Measurements from ENCODE around the gene LSM3.

- no peak for TF ChIP-seq CTCF (IDR thresholded peaks at IDR 0.05)
- TF ChIP-seq POLR2A (IDR thresholded peaks at IDR 0.05) = no peak
These were observed 33.4 kb upstream of the LSM3 start for GRCh38 chr3:14145236-14145635.

Measured in ovary (tissue), 3 donors.